Left ventricle myocardium inferior (tissue), 1 donor: ENCODE data around the gene RDH5. TPM values are rescaled to one million over a fixed set of nuclear protein-coding genes. Genes with fewer than 3 reads are reported as not detected.

Experiments used
- DNase-seq: peaks from one replicate; pipeline ENCODE4 v3.0.0-alpha.2; 2020
- H3K27ac ChIP-seq: fragments of 200-600 bp; replicated peaks from 2 replicates; pipeline ENCODE4 v1.8.0; 2021
- H3K27me3 ChIP-seq: fragments of 200-600 bp; 2 replicates; pipeline ENCODE4 v1.8.0; 2021; ENCODE audit warnings: low read depth
- H3K36me3 ChIP-seq: fragments of 200-600 bp; 2 replicates; pipeline ENCODE4 v1.8.0; 2021
- H3K4me1 ChIP-seq: fragments of 200-600 bp; 2 replicates; pipeline ENCODE4 v1.8.0; 2021
- H3K4me3 ChIP-seq: fragments of 200-600 bp; 2 replicates; pipeline ENCODE4 v1.8.0; 2021; ENCODE audit warnings: mild to moderate bottlenecking, moderate library complexity
- H3K9me3 ChIP-seq: fragments of 200-600 bp; replicated peaks from 2 replicates; pipeline ENCODE4 v1.8.0; 2021
- CTCF ChIP-seq: fragments of 200-600 bp; IDR thresholded peaks from 2 replicates; pipeline ENCODE4 v1.8.0; 2021; ENCODE audit warnings: antibody characterized with exemption, mild to moderate bottlenecking, borderline replicate concordance
- intact Hi-C: fragments of 100-400 bp; cut with micrococcal nuclease; formaldehyde crosslinking; loops from one replicate; pipeline ENCODE4 v1.11.0; 2022
- total RNA-seq: library from RNA; stranded (reverse); fragmentation: NEBNext Ultra II Directional; extraction: Animal tissue kit (Norgen Biotek cat#: 25700); gene quantifications from one replicate; pipeline ENCODE4 v1.2.1, GENCODE V29; 2021
- donor health status: DM: no; HTN: yes; CAD: no; lungs with severe emphysema.

Gene RDH5
- total RNA-seq, 1 donor from 2014 or later: 12.2 TPM

- Histone ChIP-seq H3K4me3 (no peak overlapping the region), H3K27me3 (no peaks in the 10 kb centered on the region), H3K4me1 (peaks cover 83% of the 10 kb centered on the region), H3K9me3 (no peaks in the 10 kb centered on the region), H3K36me3 (peaks cover 45% of the 10 kb centered on the region), H3K27ac (peak overlapping the region; percentile 98)
- no peak for DNase-seq
- intact Hi-C loops: no loop called here
- TF ChIP-seq CTCF: no peak
Observed at GRCh38 chr12:55724940-55725309, 4.7 kb downstream of the RDH5 start.

- H3K4me1 ChIP-seq: peaks cover 83% of the 10 kb centered on the region
- H3K9me3 ChIP-seq: no peaks in the 10 kb centered on the region
- no peaks in the 10 kb centered on the region for H3K27me3 ChIP-seq
- no peak for TF ChIP-seq CTCF
- H3K36me3 ChIP-seq: peaks cover 45% of the 10 kb centered on the region
- H3K27ac ChIP-seq: peak overlapping the region; percentile 98
- intact Hi-C loops: no loop called here
- H3K4me3 ChIP-seq: no peak overlapping the region
- DNase-seq: no peak
Observed at GRCh38 chr12:55725556-55725955, 5.4 kb downstream of the RDH5 start.

- intact Hi-C loops: no loop called here
- no peak for TF ChIP-seq CTCF
- Histone ChIP-seq H3K27ac (peak overlapping the region; percentile 98), H3K4me1 (peaks cover 74% of the 10 kb centered on the region), H3K27me3 (no peaks in the 10 kb centered on the region), H3K4me3 (peak overlapping the region; percentile 91), H3K9me3 (no peaks in the 10 kb centered on the region), H3K36me3 (peaks cover 45% of the 10 kb centered on the region)
- no peak for DNase-seq
Observed at GRCh38 chr12:55726971-55727370, 6.8 kb downstream of the RDH5 start.

GRCh38 chr12:55727643-55728185 is 7.5 kb downstream of the RDH5 start:
- Histone ChIP-seq H3K4me1 (peaks cover 74% of the 10 kb centered on the region), H3K27me3 (no peaks in the 10 kb centered on the region), H3K27ac (peak overlapping the region; percentile 98), H3K4me3 (peak overlapping the region; percentile 91), H3K9me3 (no peaks in the 10 kb centered on the region), H3K36me3 (peaks cover 40% of the 10 kb centered on the region)
- DNase-seq: peak; percentile 63
- intact Hi-C loops: no loop called here
- TF ChIP-seq CTCF: no peak

- H3K36me3 ChIP-seq: peaks cover 36% of the 10 kb centered on the region
- intact Hi-C loops: no loop called here
- H3K27me3 ChIP-seq: no peaks in the 10 kb centered on the region
- no peaks in the 10 kb centered on the region for H3K9me3 ChIP-seq
- no peak for TF ChIP-seq CTCF
- H3K4me1 ChIP-seq: peaks cover 69% of the 10 kb centered on the region
- H3K4me3 ChIP-seq: peak overlapping the region; percentile 91
- peak overlapping the region; percentile 98 for H3K27ac ChIP-seq
- DNase-seq: peak; percentile 87
Observed at GRCh38 chr12:55728186-55728938, 8.2 kb downstream of the RDH5 start.
